SKM-1 treated with dmso at 0.1 percent for 144 hours (cell line): Measurements from ENCODE around the gene TMEM97.
"Not testable (repeated sequence)": the region's sequence is repeated elsewhere in the genome, so short reads cannot be mapped to it uniquely, and the experiment has no call there.

ENCODE experiments used
- DNase-seq: peaks from one replicate; lab custom pipeline; 2025; ENCODE audit not compliant: unreplicated experiment; lab: John Stamatoyannopoulos, UW

TMEM97 gene

GRCh38 chr17:28335959-28336871, 17.2 kb downstream of the TMEM97 start:
- no peak for DNase-seq

DNA sequence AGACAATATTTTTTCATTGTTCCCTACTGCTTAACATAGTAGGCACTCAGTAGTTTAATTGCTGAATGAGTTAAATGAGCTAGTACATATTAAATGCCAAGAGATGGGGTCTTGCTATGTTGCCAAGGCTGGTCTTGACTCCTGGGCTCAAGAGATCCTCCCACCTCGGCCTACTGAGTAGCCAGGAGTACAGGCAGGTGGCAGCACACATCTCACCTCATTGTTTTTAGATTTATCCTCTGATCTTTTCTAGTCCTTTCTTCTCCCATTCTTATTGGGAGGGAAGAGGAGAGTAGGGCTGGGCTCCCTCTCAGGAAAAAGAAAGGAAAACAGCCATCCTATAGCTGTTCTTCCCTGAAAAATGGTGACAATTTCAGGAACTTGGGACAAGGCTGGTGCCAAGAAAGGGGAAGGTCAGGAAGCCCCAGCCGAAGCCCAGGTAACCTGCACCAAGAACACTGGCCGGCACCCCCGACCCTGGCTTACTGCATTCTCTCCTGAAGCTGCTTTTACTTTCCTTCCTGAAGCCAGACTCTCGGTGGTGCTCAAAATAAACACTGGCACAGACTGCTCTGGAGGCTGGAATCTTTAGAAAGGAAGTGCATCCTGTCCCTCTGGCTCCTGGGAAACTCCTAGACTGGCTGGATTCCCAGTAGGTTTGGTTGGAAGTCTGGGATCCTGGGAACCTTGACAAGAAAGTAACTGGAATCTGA, 19.2 kb downstream of the TMEM97 start:
- no peak for DNase-seq

GRCh38 chr17:28338769-28339212, 19.8 kb downstream of the TMEM97 start:
- not testable (repeated sequence) for DNase-seq

GRCh38 chr17:28339431-28339830, 20.4 kb downstream of the TMEM97 start:
- no peak for DNase-seq

DNA sequence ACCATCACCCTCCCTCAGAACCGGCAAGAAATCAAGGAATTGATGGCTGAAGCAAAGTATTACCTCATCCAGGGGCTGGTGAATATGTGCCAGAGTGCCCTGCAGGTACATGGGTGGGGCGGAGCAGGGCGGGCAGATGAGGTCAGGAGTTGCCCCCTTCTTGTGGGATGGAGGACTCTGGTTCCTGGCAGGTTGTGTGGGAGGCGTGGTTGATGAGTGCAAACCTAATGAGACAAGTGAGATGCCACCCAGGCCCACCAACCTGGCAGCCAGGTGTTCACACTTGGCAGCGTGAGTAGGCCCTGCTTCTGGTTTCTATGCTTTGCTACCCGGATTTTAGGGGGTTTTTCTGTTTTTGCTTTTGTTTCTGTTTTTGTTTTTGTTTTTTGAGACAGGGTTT, 21.4 kb downstream of the TMEM97 start:
- no peak for DNase-seq

- no peak for DNase-seq
Measured at GRCh38 chr17:28341516-28341915, 22.5 kb downstream of the TMEM97 start.

- no peak for DNase-seq
Measured at GRCh38 chr17:28342313-28342712, 23.3 kb downstream of the TMEM97 start.

GRCh38 chr17:28343491-28343932, 24.5 kb downstream of the TMEM97 start:
- no peak for DNase-seq

GRCh38 chr17:28344011-28344410, 25.0 kb downstream of the TMEM97 start:
- no peak for DNase-seq

- DNase-seq = no peak
Measured at GRCh38 chr17:28344435-28344901, 25.5 kb downstream of the TMEM97 start.

GRCh38 chr17:28345419-28346198, 26.6 kb downstream of the TMEM97 start:
- DNase-seq = no peak

DNA sequence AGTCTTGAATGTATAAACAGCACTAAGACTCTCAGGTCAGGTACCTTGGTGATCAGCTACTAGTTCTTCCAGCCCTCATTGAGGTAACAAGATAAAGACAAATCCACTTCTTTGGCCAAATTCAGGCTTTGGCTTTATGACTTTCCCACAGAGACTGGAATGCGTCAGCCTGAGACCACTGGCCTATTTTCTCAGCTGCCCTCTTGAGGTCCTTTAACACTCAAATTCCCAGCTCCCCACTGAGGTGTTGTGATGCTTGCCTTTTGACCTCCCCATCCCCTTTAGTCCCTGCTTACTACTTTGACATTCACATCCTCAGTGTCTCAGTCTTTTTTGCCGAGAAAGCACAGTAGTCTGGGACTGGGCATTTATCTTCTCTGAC, 27.2 kb downstream of the TMEM97 start:
- DNase-seq = no peak

GRCh38 chr17:28346746-28347246, 27.8 kb downstream of the TMEM97 start:
- DNase-seq = no peak

DNA sequence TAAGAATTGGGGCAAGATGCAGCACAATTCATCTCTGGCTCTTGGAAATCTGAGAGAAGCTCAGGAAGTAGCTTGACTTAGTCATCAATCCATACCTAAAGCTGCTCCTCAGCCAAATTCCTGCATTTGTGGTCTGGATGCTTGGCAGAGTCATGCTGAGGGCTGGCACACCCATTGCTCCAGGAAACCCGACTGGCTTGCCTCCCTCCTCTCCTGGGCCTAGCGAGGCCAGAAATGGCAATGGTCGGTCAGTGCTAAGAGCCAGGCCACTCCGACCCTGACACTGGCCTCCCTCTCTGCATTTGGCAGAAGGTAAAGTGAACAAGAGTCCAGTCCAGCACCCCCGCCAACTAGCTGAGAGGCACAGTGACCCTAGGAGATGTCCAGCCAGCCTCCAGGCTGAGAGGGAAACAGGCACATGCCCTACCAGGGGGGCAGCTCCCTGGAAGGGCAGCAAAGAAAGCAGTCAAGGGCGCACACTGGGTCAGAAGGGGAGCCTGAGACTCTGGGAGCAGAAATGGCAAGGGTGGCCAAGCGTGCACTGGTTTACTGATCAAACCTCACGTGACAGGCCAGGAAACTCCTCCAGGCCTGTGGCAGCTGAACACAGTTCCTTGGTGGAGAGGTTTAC, 28.4 kb downstream of the TMEM97 start:
- no peak for DNase-seq

DNA sequence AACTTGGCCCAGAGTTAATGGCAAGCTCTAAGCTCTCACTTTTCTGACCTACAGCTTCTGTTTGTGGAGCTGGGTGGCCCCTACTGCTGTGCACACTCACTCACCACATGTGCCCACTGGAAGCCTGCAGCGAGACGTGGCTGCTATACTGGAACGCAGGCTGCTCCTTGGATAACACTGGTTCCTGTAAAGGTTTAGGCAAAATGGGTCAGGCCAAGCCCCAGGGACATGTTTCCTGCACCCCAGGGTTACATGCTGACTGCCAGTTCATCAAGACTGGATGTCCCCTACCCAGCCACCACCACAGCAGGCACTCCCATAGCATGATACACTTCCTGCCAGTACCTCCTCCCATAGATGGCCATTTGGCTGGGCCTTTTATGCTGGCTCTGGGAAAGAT, 30.0 kb downstream of the TMEM97 start:
- no peak for DNase-seq

DNA sequence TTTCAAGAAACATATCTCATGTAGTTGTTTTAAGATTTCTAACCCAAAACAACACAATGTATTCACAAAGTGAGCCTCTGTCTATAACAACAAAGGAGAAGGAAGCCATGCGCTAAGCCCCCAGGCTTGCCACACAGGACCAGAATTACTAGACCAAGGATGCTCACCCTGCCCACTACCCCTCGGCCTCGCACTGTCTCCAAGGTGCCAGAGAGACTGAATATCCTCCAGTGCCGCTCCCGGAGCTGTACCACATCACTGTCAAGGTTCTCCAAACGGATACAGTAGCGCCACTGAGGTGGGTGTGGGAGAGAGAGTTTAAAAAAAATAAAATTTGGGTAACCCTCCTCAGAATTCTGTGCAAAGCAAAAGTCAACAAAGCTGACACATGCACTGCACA, 31.3 kb downstream of the TMEM97 start:
- DNase-seq = no peak

DNA sequence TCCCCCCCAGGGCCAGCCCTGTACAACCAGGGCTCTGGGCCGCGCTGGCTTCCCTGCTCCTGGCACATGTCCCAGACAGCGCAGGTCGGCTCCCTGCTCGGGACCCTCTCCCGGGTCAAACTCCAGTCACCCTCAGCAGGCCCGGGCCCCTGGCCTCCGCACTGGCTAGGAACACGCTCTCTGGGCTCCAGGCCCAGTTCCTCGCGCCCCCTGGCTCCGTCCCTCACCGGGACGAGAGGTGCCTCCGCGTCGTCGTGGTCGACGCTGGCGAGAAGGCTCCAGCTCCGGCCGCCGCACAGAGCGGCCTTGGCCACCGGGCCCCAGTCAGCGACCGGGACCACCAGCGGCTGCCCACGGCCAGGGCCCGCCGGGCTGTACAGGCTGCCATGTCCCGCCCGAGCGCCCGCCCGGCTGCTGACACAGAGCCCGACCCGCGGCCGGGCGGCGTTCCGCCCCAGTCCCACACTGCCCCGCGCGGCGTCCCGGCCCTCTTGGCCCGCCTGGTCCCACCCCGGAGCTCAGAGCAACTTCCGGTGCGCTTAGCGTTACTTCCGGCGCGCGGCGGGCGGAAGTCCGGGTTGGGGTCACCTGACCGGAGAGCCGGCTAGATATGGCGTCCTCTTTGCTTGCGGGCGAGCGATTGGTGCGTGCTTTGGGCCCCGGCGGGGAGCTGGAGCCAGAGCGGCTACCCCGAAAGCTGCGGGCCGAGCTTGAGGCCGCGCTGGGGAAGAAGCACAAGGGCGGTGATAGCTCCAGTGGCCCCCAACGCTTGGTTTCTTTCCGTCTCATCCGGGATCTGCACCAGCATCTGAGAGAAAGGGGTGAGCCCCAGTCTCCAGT, 38.3 kb downstream of the TMEM97 start, which contains the start of gene POLDIP2:
POLDIP2 (minus strand) TSS at position 467 of the 840 bp plus-strand sequence; CDS start at position 388, 79 bp downstream.
- DNase-seq = peak; percentile 85

DNA sequence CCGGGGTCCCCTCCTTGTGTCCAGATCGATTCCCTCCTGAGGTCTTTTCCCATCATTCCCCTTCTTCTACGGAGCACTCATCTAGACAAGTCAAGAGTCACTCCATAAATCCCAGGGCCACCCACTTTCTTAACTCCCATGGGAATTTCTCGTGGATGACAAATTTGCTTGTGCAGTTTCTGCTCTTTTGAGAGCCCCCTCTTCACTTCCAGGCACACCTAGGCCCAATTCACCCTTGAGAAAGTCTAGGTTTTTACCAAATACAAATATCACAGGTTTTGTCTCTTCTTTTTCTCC, 38.8 kb downstream of the TMEM97 start:
- DNase-seq = no peak

GRCh38 chr17:28363186-28363585, 44.2 kb downstream of the TMEM97 start:
- DNase-seq = no peak
